ENCODE results near the gene SLC2A5. TPM values are rescaled to one million over a fixed set of nuclear protein-coding genes. Genes with fewer than 3 reads are reported as not detected.

SLC2A5 gene
- total RNA-seq, 1 donor from 2014 or later = not detected

GRCh38 chr1:9065213-9065751 lies 4.2 kb downstream of the SLC2A5 start:
- DNase-seq (ENCODE audit: low read depth, low spot score) = no peak

DNA sequence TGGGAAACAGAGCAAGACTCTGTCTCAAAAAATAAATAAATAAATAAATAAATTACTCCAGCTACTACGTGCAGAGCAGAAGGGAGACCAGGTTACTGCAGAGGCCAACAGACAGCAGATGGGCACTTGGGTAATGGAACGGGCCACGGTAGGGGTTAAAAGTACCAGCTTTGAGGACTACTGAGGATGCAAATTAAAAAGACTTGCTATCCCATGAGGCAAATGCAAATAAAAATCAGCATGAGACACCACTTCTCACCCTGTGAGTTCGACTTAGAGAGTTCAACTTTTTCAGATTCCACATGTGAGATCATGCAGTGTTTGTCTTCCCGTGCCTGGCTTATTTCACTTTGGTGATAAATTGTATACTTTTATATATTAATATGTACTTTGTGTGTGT lies 6.6 kb downstream of the SLC2A5 start:
- DNase-seq (ENCODE audit: low read depth, low spot score) = no peak

DNA sequence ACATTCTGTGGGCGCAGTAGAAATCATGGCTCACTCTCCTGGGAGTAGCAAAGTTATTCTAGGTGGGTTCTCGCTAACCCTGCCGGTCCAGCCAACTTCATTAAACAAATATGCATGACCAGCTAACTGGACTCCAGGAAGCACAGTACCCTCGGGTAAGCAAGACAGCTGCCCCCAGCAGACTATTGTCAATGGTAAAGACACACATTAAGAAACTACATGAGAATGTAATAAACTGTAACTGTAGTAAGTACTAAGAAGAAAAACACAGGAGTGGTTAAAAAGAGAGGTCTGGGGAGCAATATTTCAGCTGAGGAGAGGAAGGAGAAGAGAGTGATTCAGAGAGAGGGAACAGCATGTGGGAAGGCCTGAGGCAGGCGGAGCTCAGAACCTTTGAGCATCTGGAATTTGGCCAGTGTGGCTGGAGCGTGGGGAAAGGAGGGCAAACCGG lies 7.4 kb downstream of the SLC2A5 start:
- no peak for DNase-seq (ENCODE audit: low read depth, low spot score)

DNA sequence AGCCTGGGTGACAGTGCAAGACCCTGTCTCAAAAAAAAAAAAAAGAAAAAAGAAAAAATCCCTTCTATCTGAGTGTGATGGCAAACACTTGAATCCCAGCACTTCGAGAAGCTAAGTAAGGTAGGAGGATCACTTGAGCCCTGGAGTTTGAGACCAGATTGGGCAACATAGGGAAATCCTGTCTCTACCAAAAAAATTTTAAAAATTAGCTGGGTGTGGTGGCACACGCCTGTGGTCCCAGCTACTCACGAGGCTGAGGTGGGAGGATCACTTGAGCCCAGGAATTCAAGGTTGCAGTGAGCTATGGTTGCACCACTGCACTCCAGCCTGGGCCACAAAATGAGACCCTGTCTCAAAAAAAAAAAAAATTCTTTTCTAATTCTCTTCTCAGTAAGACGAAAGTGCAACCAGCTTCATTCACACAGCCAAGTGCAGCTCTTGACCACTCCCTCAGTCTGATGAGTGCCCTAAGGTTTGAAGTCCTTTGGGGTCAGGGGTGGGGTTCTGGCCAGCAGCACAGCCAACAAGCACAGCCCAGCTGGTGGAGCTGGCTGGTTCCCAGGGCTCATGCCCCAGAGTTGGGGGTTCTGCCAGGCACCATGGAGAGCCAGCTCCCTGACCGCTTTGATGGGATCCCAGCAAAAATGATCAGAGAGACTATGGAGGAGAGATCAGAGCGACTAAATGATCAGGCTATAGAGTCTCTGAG lies 8.0 kb downstream of the SLC2A5 start:
- DNase-seq (ENCODE audit: low read depth, low spot score) = no peak

GRCh38 chr1:9059891-9060744 lies 9.3 kb downstream of the SLC2A5 start:
- DNase-seq (ENCODE audit: low read depth, low spot score) = no peak

GRCh38 chr1:9058465-9058864 lies 11.0 kb downstream of the SLC2A5 start:
- no peak for DNase-seq (ENCODE audit: low read depth, low spot score)

GRCh38 chr1:9057851-9058250 lies 11.6 kb downstream of the SLC2A5 start:
- no peak for DNase-seq (ENCODE audit: low read depth, low spot score)

- no peak for DNase-seq (ENCODE audit: low read depth, low spot score)
These were observed 17.0 kb downstream of the SLC2A5 start for GRCh38 chr1:9052272-9053049.

- no peak for DNase-seq (ENCODE audit: low read depth, low spot score)
These were observed 18.1 kb downstream of the SLC2A5 start for GRCh38 chr1:9051379-9051778.

GRCh38 chr1:9050803-9051202 lies 18.6 kb downstream of the SLC2A5 start:
- DNase-seq (ENCODE audit: low read depth, low spot score) = no peak

- no peak for DNase-seq (ENCODE audit: low read depth, low spot score)
These were observed 20.9 kb downstream of the SLC2A5 start for GRCh38 chr1:9048551-9048950.

GRCh38 chr1:9047019-9047418 lies 22.4 kb downstream of the SLC2A5 start:
- DNase-seq (ENCODE audit: low read depth, low spot score) = no peak

- DNase-seq (ENCODE audit: low read depth, low spot score) = no peak
These were observed 23.4 kb downstream of the SLC2A5 start for GRCh38 chr1:9045861-9046510.

- DNase-seq (ENCODE audit: low read depth, low spot score) = no peak
These were observed 25.2 kb downstream of the SLC2A5 start for GRCh38 chr1:9044236-9044635.

DNA sequence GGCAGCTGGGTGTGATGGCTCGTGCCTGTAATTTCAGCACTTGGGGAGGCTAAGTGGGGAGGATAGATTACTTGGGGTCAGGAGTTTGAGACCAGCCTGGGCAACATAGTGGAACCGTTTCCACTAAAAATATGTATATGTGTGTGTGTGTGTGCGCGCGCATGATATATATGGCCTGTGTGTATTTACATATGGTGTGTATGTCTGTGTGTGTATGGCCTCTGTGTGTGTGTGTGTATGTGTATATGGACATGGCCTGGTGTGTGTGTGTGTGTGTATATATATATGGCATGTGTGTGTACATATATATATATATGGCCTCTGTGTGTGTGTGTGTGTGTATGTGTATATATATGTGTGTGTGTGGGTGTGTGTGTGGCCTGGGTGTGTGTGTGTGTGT lies 27.2 kb downstream of the SLC2A5 start:
- DNase-seq (ENCODE audit: low read depth, low spot score) = no peak

DNA sequence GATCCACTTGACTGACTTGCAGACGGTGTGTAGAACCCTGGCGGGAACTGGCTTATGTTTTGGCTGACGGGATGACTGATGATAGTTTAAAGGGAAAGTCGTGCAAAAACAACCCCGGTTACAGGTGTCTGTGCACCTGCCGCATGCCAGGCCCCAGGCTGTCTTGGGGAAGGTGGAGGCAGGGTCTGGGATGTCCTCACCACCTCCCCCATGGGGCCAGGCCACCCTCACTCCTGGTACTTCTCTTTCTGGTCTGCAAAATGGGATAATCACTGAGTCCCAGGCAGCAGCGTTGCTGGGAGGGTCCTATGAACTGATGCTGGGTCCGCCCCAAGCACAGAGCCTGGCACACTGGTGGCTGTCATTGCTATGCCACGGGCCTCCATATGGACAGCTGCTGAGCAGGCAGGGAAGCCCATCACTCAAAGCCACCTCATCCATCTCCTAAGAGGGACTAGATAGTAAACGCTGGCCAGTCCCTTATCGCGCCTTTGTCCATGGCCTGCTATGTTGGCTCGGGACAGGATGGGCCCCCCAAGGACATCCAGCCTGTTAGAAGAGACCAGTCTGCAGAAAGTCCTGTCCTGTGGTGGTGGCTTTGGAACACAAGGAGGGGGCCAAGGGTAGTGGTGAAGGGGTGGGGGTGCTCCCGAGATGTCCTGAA lies 28.2 kb downstream of the SLC2A5 start:
- DNase-seq (ENCODE audit: low read depth, low spot score) = no peak

DNA sequence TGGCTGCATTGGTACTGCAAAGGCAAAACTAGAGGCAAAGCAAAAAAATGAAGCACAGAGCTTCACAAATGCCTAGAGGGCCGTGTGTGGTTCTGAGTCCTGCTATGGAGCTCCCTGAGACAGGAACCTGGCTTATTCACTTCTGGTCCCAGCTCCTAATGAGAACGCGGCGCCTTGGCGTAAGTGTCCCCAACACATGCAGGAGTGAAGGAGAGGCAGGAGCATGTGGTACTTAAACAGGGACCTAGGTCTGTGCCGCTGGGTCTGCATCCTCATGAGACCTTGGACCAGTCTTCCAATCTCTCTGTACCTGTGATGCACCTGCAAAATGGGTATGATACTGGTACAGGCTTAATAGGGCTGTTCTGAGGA lies 28.8 kb downstream of the SLC2A5 start:
- no peak for DNase-seq (ENCODE audit: low read depth, low spot score)

DNA sequence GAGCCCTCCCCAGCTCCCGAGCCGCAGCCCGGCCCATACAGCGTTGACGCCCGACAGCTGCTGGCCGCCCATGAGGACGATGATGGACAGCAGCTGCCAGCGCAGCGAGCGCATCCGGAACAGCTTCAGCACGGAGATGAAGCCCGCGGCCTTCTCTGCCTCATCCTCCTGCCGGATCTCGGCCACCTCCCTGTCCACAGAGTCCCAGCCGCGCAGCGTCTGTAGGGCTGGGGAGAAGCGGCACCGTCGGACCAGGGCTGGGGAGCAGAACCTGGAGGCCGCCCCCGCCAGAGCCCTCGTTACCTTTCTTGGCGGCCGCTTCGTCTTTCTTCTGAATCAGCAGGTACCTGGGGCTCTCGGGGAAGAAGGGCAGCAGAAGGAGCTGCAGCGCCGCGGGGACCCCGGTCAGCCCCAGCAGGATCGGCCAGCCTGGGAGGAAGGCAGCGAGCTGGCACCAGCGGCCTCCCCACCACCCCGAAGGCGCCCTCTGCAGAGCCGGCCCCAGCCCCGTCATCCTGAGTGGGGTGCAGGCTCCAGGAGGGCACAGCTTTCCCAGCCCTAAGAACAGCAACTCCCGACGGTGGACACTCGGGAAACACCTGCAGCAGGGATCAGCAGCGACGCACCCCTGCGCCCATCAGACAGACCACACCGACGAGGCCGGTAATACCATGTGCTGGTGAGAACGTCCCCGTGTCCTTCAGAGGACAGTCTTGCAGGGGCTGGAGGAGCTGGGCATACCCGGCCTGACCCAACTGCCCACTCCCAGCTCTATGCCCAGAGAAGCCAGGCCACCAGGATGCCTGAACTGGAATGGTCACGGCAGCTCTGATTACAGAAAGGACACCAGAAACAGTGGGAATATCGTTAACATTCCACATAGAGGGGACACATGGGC lies 29.4 kb downstream of the SLC2A5 start:
- no peak for DNase-seq (ENCODE audit: low read depth, low spot score)

DNA sequence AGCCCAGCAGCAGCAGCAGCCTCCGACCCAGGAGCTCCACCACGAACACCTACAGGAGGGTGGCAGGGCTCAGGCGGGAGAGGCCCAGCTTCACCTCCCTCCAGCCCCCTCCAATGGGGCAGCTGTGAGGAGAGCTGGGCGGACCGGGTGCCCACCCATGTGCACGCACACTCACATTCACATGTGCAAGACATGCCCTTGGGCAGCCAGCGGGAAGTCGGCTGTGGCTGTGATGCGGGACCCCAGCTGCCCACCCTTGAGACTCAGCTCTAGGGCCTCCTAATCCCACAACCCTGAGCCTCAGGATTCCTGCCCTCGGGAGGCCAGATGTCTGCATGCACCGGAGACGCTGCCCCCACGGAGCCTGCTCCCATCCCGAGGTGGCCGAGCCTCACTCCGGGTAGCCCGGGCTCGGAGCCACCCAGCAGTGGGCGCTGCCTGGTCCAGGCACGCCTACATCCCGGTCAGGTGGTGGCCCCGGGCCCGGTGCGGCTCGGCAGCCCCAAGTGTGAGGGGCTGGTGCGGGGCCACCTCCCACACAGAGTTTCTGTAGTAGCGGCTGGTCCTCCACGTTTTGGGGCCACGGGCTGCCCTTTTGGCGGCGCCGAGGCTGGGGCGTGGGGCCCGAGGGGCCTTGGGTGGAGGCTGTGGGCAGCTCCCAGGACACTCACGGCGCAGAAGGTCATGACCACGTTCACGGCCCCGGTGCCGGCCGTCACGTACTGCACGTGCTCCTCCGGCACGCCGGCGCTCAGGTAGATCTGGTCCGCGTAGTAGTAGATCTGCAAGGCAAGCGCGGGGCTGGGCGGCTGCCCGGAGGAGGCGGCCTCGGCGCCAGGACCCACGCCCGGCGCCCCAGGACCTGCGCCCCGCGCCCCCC lies 30.3 kb downstream of the SLC2A5 start:
- no peak for DNase-seq (ENCODE audit: low read depth, low spot score)
